Measurements from ENCODE around the gene PRKG1.

Gene PRKG1

GRCh38 chr10:51523440-51523839, 449.2 kb downstream of the PRKG1 start:
- no peak for DNase-seq (ENCODE audit: low spot score)
- in situ Hi-C loops (cut with MboI; ENCODE audit: low pct_unique_long_range_greater_than_20kb, low sequenced_read_pairs, unreplicated experiment) = no loop called here
- no peak for TF ChIP-seq CTCF (IDR thresholded peaks at IDR 0.05; ENCODE audit: extremely low read depth, insufficient read depth, missing control alignments)

GRCh38 chr10:51524041-51524440, 449.8 kb downstream of the PRKG1 start:
- DNase-seq (ENCODE audit: low spot score) = no peak
- no peak for TF ChIP-seq CTCF (IDR thresholded peaks at IDR 0.05; ENCODE audit: extremely low read depth, insufficient read depth, missing control alignments)
- in situ Hi-C loops (cut with MboI; ENCODE audit: low pct_unique_long_range_greater_than_20kb, low sequenced_read_pairs, unreplicated experiment) = no loop called here

GRCh38 chr10:51527522-51528219, 453.4 kb downstream of the PRKG1 start:
- TF ChIP-seq CTCF (IDR thresholded peaks at IDR 0.05; ENCODE audit: extremely low read depth, insufficient read depth, missing control alignments) = no peak
- in situ Hi-C loops (cut with MboI; ENCODE audit: low pct_unique_long_range_greater_than_20kb, low sequenced_read_pairs, unreplicated experiment) = no loop called here
- no peak for DNase-seq (ENCODE audit: low spot score)

GRCh38 chr10:51528527-51528926, 454.2 kb downstream of the PRKG1 start:
- in situ Hi-C loops (cut with MboI; ENCODE audit: low pct_unique_long_range_greater_than_20kb, low sequenced_read_pairs, unreplicated experiment) = no loop called here
- DNase-seq (ENCODE audit: low spot score) = no peak
- no peak for TF ChIP-seq CTCF (IDR thresholded peaks at IDR 0.05; ENCODE audit: extremely low read depth, insufficient read depth, missing control alignments)

GRCh38 chr10:51530541-51530940, 456.3 kb downstream of the PRKG1 start:
- in situ Hi-C loops (cut with MboI; ENCODE audit: low pct_unique_long_range_greater_than_20kb, low sequenced_read_pairs, unreplicated experiment) = no loop called here
- no peak for DNase-seq (ENCODE audit: low spot score)
- no peak for TF ChIP-seq CTCF (IDR thresholded peaks at IDR 0.05; ENCODE audit: extremely low read depth, insufficient read depth, missing control alignments)

GRCh38 chr10:51532044-51532443, 457.8 kb downstream of the PRKG1 start:
- TF ChIP-seq CTCF (IDR thresholded peaks at IDR 0.05; ENCODE audit: extremely low read depth, insufficient read depth, missing control alignments) = no peak
- DNase-seq (ENCODE audit: low spot score) = no peak
- in situ Hi-C loops (cut with MboI; ENCODE audit: low pct_unique_long_range_greater_than_20kb, low sequenced_read_pairs, unreplicated experiment) = no loop called here
